Kidney capillary endothelial cell (primary cell): ENCODE measurements around the gene C7orf57.
"Not testable (repeated sequence)": the region's sequence is repeated elsewhere in the genome, so short reads cannot be mapped to it uniquely, and the experiment has no call there.

Experiments used
- DNase-seq: peaks from one replicate; pipeline ENCODE4 v3.0.0-alpha.2; 2018; ENCODE audit warnings: low spot score

Gene C7orf57

GRCh38 chr7:48035967-48036478 lies 680 bp downstream of the C7orf57 start:
- DNase-seq = no peak

DNA sequence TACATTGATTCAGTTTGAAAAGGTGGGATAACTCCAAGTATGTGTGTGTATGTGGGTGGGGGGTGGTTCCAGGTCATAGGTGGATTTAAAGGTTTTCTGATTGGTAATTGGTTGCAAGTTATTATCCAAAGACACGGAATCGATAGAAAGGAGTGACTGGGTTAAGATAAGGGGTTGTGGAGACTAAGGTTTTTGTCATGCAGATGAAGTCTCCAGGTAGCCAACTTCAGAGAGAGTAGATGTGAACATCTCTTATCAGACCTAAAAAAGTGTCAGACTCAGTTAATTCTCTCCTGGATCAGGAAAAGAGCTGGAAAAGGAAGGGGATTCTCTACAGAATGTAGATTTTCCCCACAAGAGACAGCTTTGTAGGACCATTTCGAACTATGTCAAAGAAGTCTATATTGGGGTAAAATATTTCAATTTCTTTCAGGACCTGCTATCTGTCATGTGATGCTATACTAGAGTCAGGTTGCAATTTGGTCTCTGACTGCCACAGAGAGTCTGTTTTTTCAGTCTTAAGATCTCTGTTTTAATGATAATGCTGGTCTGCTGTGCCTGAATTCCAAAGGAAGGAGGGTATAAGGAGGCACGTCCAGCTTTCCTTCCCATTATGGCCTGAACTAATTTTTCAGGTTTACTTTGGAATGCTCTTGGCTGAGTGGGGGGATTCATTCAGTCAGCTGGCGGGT lies 3.6 kb downstream of the C7orf57 start:
- no peak for DNase-seq

GRCh38 chr7:48040944-48041652 lies 5.8 kb downstream of the C7orf57 start:
- no peak for DNase-seq

- DNase-seq = peak; percentile 79
These were observed 6.3 kb downstream of the C7orf57 start for GRCh38 chr7:48041653-48041970.

DNA sequence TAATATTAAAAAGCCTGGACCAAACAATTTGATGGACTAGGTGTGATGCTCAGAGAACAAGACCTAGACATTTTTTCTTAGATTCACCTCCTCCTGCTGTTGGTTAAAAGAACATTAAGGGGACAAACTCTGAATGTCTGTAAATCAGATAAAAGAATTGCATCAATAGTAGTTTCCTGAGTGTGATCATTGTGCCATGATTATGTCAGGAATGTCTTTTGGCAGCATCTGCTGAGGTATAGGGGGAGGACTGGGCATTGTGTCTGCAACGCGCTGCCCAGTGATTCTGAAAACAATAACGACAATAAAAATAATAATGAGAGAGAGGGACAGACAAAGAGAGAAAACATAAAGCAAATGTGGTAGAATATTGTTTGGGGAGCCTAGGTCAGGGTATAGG lies 6.9 kb downstream of the C7orf57 start:
- DNase-seq = peak; percentile 36

DNA sequence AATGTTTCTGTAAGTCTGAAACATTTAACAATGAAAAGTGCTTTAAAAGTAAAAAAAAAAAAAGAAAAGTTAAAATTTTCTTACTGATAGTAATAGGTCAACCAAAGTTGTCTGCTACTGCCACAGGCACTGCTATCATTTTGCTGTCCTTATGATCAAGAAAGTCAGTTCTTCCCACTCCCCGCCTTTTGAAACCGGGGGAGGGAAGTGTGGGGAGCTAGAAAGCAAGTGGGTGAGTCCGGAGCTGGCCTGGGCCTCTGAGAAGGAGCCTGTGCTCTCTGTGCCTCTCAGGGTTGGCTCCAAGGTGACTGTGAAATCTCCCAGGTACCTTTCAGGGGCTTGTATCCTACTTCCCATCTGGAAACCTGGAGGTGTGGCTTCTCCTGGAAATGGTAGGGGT lies 7.3 kb downstream of the C7orf57 start:
- DNase-seq = no peak

GRCh38 chr7:48045195-48045765 lies 9.9 kb downstream of the C7orf57 start:
- DNase-seq = no peak

GRCh38 chr7:48046458-48046857 lies 11.1 kb downstream of the C7orf57 start:
- DNase-seq = no peak

DNA sequence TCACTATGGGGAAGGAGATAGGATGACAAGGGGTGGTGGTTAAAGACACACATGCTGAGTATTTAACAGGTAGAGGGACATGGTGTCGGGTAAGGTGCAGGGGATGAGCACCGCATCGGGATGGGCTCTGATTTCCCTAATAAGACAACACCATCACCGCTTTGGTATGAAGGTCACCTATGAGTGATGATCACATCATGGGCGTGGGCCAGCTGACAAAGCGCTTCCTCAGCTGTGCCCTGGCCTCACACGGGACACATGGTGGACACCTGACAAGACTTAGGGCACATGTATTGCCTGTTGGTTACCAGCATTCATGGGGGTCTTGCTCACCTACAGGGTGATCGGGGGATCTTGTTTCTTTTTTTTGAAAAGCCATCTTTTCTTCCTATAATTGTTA lies 12.8 kb downstream of the C7orf57 start:
- DNase-seq = no peak

- DNase-seq = no peak
These were observed 14.5 kb downstream of the C7orf57 start for GRCh38 chr7:48049850-48050249.

GRCh38 chr7:48052748-48053147 lies 17.4 kb downstream of the C7orf57 start:
- no peak for DNase-seq

GRCh38 chr7:48053736-48054135 lies 18.4 kb downstream of the C7orf57 start:
- DNase-seq = no peak

- no peak for DNase-seq
These were observed 23.6 kb downstream of the C7orf57 start for GRCh38 chr7:48058990-48059389.

DNA sequence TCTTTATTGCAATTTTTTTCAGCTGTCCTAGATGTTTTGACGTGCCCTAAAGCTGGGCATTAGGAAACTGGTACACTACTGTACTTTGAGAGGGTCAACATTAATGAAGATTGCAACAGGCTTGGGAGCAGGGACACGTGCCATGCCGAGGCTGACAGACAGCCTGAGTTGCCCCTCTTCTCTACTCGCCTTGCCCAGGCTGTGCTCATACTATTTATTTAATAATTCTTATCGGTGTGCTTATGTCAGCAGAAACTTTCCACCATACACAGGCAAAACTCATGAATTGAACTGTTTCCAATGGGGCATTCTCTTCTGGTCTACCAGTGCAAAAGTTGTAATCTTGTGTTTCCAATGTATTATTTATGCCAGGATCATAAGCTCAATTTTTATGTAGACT lies 24.4 kb downstream of the C7orf57 start:
- no peak for DNase-seq

DNA sequence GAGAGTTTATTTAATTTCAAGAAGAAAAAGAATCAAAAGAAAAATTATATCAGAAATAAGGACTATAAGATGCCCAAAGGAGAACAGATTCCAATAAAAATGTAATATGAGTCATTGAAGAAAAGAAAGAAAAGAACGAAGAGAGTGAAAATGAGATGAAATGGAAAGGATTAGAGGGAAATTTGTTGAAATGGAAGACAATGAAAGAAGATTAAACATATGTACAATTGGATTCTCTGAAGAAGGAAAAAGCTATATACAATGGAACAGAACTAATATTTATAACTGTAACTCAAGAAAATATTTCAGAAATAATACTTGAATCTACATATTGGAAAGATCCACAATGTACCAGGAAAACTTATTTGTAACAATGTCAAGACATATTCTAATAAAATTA lies 28.6 kb downstream of the C7orf57 start:
- DNase-seq = no peak

DNA sequence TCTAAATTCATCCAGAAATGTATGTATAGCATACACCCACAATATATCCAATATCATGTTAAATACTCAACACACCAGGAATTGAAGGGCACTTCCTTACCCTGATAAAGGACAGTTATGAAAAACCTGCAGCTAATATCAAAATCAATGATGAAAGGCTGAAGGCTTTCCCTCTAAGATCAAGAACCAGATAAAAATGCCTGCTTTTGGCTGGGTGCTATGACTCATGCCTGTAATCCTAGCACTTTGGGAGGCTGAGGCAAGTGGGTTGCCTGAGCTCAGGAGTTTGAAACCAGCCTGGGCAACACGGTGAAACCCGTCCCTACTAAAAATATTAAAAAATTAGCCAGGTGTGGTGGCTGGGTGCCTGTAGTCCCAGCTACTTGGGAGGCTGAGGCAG lies 32.1 kb downstream of the C7orf57 start:
- DNase-seq = no peak

- DNase-seq = no peak
These were observed 38.9 kb downstream of the C7orf57 start for GRCh38 chr7:48074204-48074654.

DNA sequence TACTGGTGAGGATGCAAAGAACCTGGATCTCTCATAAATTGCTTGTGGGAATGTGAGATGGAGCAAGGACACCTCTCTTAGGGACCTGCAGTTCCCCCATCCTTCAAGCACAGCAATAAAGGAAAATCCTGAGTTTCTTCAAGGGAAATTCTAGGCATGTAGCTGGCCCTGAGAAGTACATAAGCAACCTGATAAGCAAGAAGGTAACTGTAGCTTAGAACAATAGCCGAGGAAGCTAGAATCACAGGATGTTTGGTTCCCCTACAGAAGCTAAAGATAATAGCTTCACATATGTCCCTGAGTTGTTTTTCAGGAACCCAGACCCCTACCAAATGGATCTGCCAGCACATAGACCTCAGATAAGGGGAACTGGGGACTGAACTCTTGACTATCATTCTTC lies 42.1 kb downstream of the C7orf57 start:
- DNase-seq = no peak

- no peak for DNase-seq
These were observed 43.1 kb downstream of the C7orf57 start for GRCh38 chr7:48078470-48078869.

- not testable (repeated sequence) for DNase-seq
These were observed 47.0 kb downstream of the C7orf57 start for GRCh38 chr7:48082378-48082777.

GRCh38 chr7:48083114-48083830 lies 47.9 kb downstream of the C7orf57 start:
- no peak for DNase-seq

GRCh38 chr7:48084727-48085432 lies 49.5 kb downstream of the C7orf57 start:
- DNase-seq = peak; percentile 97
